Measurements from ENCODE around the gene GPC6. TPM values are rescaled to one million over a fixed set of nuclear protein-coding genes. Genes with fewer than 3 reads are reported as not detected.

GPC6 gene
- total and polyA plus RNA-seq, 2 donors (not counting 1 experiment from before 2014, with no cell fraction given) = not detected

DNA sequence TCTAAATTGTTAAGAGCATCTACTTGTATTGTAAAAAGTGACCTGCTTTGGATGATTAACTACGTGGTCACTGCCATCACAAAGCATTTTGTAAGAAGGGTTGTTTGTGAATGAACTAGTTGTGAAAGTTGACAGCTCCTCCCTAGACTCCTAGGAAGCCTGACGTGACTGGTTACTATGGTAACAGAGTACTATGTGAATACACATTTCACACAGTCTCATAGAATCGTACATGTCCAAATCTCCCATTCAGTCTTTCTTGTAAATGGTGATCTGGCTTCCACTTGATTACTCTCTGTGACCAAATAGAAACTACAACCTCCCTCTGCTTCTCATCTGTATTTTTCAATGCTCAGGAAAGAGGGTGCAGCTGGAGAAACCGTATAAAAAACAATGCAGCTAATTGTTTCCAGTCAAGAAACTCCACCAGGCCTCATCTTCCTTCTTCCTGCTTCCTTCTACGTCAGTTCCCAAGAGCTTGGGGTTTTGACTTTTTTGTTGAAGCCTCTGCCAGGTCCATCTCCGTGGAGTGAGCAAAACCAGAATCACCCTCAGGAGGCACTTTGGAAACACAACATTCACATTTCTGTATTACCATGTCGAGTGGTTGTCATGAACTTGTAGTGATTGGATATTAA lies 83.4 kb downstream of the GPC6 start:
- Mint-ChIP-seq H3K27me3 (no peaks in the 10 kb centered on the region), H3K4me3 (no peak overlapping the region), H3K4me1 (no peaks in the 10 kb centered on the region), H3K27ac (no peak overlapping the region), H3K9me3 (ENCODE audit: insufficient read depth) (no peaks in the 10 kb centered on the region)
- no peak overlapping the region for H3K4me2 ChIP-seq (replicated peaks; ENCODE audit: low read depth, low read length, poor library complexity, severe bottlenecking)
- no peaks in the 10 kb centered on the region for H3K79me2 ChIP-seq (ENCODE audit: control insufficient read depth, insufficient read depth, low read length)
- H3K27me3 ChIP-seq (replicated peaks in 1 of 4; ENCODE audit: control extremely low read depth in 1 of 4, control insufficient read depth in 3 of 4, insufficient read depth in 4 of 4, low read length in 3 of 4) = no peaks in the 10 kb centered on the region
- no peaks in the 10 kb centered on the region for H3K36me3 ChIP-seq (replicated peaks in 1 of 2; ENCODE audit: control extremely low read depth in 1 of 2, control insufficient read depth in 1 of 2, extremely low read depth in 1 of 2, insufficient read depth in 2 of 2, low read length in 1 of 2)
- ATAC-seq (ENCODE audit: low read depth) = no peak
- intact Hi-C loops (cut with micrococcal nuclease) = no loop called here
- H2AFZ ChIP-seq (ENCODE audit: insufficient read depth, low read depth, low read length, poor library complexity, severe bottlenecking) = no peak overlapping the region
- DNase-seq = no peak
- H3K27ac ChIP-seq (ENCODE audit: low read length in 2 of 2) = no peak overlapping the region
- 56% methylated on average over 3 of the region's 7 CpGs for whole genome bisulfite sequencing (ENCODE audit: insufficient coverage)
- TF ChIP-seq CTCF (IDR thresholded peaks at IDR 0.05) = no peak
- no peak for TF ChIP-seq EZH2 (IDR thresholded peaks at IDR 0.05; ENCODE audit: borderline replicate concordance, insufficient read depth, low read depth, low read length, poor library complexity, severe bottlenecking)
- CTCF ChIA-PET = no interaction called here
- H4K20me1 ChIP-seq (ENCODE audit: control insufficient read depth, insufficient read depth, low read length, poor library complexity, severe bottlenecking) = no peaks in the 10 kb centered on the region
- no peak overlapping the region for H3K4me3 ChIP-seq (ENCODE audit: control extremely low read depth in 1 of 5, extremely low read depth in 1 of 5, insufficient read depth in 1 of 5, low read depth in 2 of 5, low read length in 4 of 5)
- no peaks in the 10 kb centered on the region for H3K4me1 ChIP-seq (ENCODE audit: control insufficient read depth in 2 of 2, insufficient read depth in 2 of 2, low read length in 2 of 2)
- no peak overlapping the region for H3K9ac ChIP-seq (ENCODE audit: low read length)
- no peaks in the 10 kb centered on the region for H3K9me3 ChIP-seq (ENCODE audit: control extremely low read depth in 1 of 3, control insufficient read depth in 2 of 3, insufficient read depth in 1 of 3, low read length in 2 of 3)
- POLR2A ChIA-PET = no interaction called here

DNA sequence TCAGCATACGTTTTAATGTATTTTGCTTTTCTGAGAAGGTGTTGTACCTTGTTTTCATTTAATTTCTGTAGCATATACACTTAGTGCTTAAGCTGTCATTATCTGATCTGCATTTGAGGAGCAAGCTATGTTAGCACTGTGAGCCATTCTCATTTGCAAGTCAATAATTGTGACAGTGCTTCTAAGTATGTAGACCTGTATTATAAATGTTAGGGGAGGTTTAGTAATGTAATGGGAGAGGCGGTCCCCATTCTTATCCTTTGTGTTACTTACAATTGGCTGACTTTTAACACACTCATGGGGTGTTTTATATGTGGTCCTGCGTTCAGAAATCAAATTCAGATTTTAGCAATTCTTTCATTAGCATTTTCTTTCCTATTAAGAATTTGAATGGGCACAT lies 90.2 kb downstream of the GPC6 start:
- no peaks in the 10 kb centered on the region for H3K36me3 ChIP-seq (replicated peaks in 1 of 2; ENCODE audit: control extremely low read depth in 1 of 2, control insufficient read depth in 1 of 2, extremely low read depth in 1 of 2, insufficient read depth in 2 of 2, low read length in 1 of 2)
- no peak overlapping the region for H3K27ac Mint-ChIP-seq
- no peak overlapping the region for H3K4me2 ChIP-seq (replicated peaks; ENCODE audit: low read depth, low read length, poor library complexity, severe bottlenecking)
- H3K9me3 ChIP-seq (ENCODE audit: control extremely low read depth in 1 of 3, control insufficient read depth in 2 of 3, insufficient read depth in 1 of 3, low read length in 2 of 3) = no peaks in the 10 kb centered on the region
- H3K4me3 ChIP-seq (ENCODE audit: control extremely low read depth in 1 of 5, extremely low read depth in 1 of 5, insufficient read depth in 1 of 5, low read depth in 2 of 5, low read length in 4 of 5) = no peak overlapping the region
- H3K27me3 Mint-ChIP-seq = no peaks in the 10 kb centered on the region
- no peaks in the 10 kb centered on the region for H3K4me1 ChIP-seq (ENCODE audit: control insufficient read depth in 2 of 2, insufficient read depth in 2 of 2, low read length in 2 of 2)
- no peak overlapping the region for H3K27ac ChIP-seq (ENCODE audit: low read length in 2 of 2)
- no peak overlapping the region for H3K4me3 Mint-ChIP-seq
- no peak for DNase-seq
- TF ChIP-seq CTCF (IDR thresholded peaks at IDR 0.05) = no peak
- no peak for TF ChIP-seq EZH2 (IDR thresholded peaks at IDR 0.05; ENCODE audit: borderline replicate concordance, insufficient read depth, low read depth, low read length, poor library complexity, severe bottlenecking)
- ChIA-PET CTCF (no interaction called here), POLR2A (no interaction called here)
- H3K9ac ChIP-seq (ENCODE audit: low read length) = no peak overlapping the region
- no peaks in the 10 kb centered on the region for H4K20me1 ChIP-seq (ENCODE audit: control insufficient read depth, insufficient read depth, low read length, poor library complexity, severe bottlenecking)
- no CpG with 5 or more reads among the region's 3 CpGs for WGBS (ENCODE audit: insufficient coverage)
- intact Hi-C loops (cut with micrococcal nuclease) = no loop called here
- no peak for ATAC-seq (ENCODE audit: low read depth)
- no peaks in the 10 kb centered on the region for H3K9me3 Mint-ChIP-seq (ENCODE audit: insufficient read depth)
- H3K4me1 Mint-ChIP-seq = no peaks in the 10 kb centered on the region
- no peak overlapping the region for H2AFZ ChIP-seq (ENCODE audit: insufficient read depth, low read depth, low read length, poor library complexity, severe bottlenecking)
- H3K27me3 ChIP-seq (replicated peaks in 1 of 4; ENCODE audit: control extremely low read depth in 1 of 4, control insufficient read depth in 3 of 4, insufficient read depth in 4 of 4, low read length in 3 of 4) = no peaks in the 10 kb centered on the region
- H3K79me2 ChIP-seq (ENCODE audit: control insufficient read depth, insufficient read depth, low read length) = no peaks in the 10 kb centered on the region

Measured in B cell (primary cell).